ENCODE measurements around the gene FGF12. TPM values are rescaled to one million over a fixed set of nuclear protein-coding genes. Genes with fewer than 3 reads are reported as not detected.

The FGF12 gene
- polyA plus RNA-seq, 5 donors: 1.9 to 10.7 (median 5.7) TPM

GRCh38 chr3:192352142-192352541, 375.2 kb downstream of the FGF12 start:
- DNase-seq: no peak

- DNase-seq: peak; percentile 3 to 8
These were observed 375.9 kb downstream of the FGF12 start for GRCh38 chr3:192351441-192351840.

- no peak for DNase-seq
These were observed 387.3 kb downstream of the FGF12 start for GRCh38 chr3:192340031-192340430.

GRCh38 chr3:192339214-192339613, 388.1 kb downstream of the FGF12 start:
- DNase-seq: no peak

- DNase-seq: no peak
These were observed 391.1 kb downstream of the FGF12 start for GRCh38 chr3:192336286-192336685.

- no peak for DNase-seq
These were observed 394.7 kb downstream of the FGF12 start for GRCh38 chr3:192332386-192333291.

GRCh38 chr3:192331749-192332385, 395.5 kb downstream of the FGF12 start:
- DNase-seq: no peak

- no peak for DNase-seq
These were observed 400.7 kb downstream of the FGF12 start for GRCh38 chr3:192326656-192327055.

- DNase-seq: no peak
These were observed 409.8 kb downstream of the FGF12 start for GRCh38 chr3:192317564-192317963.

- DNase-seq: no peak
These were observed 413.7 kb downstream of the FGF12 start for GRCh38 chr3:192313605-192314004.

GRCh38 chr3:192307631-192308030, 419.7 kb downstream of the FGF12 start:
- no peak for DNase-seq

GRCh38 chr3:192303235-192303634, 424.1 kb downstream of the FGF12 start:
- DNase-seq: no peak

- DNase-seq: no peak
These were observed 424.6 kb downstream of the FGF12 start for GRCh38 chr3:192302721-192303120.

- DNase-seq: no peak
These were observed 427.4 kb downstream of the FGF12 start for GRCh38 chr3:192299921-192300320.

- no peak for DNase-seq
These were observed 430.5 kb downstream of the FGF12 start for GRCh38 chr3:192296845-192297244.

- no peak for DNase-seq
These were observed 442.8 kb downstream of the FGF12 start for GRCh38 chr3:192284443-192285072.

GRCh38 chr3:192281207-192281880, 446.0 kb downstream of the FGF12 start:
- no peak for DNase-seq

GRCh38 chr3:192279664-192280063, 447.7 kb downstream of the FGF12 start:
- no peak for DNase-seq

GRCh38 chr3:192277477-192277876, 449.9 kb downstream of the FGF12 start:
- DNase-seq: no peak

GRCh38 chr3:192275741-192276355, 451.5 kb downstream of the FGF12 start:
- no peak for DNase-seq

GRCh38 chr3:192273697-192274010, 453.7 kb downstream of the FGF12 start:
- DNase-seq: no peak

Data from right lung (tissue), 5 donors.